ENCODE measurements around the gene MGAT1.

- no peak for TF ChIP-seq JUNB (IDR thresholded peaks at IDR 0.05; ENCODE audit: unreplicated experiment)
- no peak for TF ChIP-seq CTCF (conservative IDR thresholded peaks at IDR 0.05; ENCODE audit: low read depth in 2 of 2)
- no peak for TF ChIP-seq REST (IDR thresholded peaks at IDR 0.05; ENCODE audit: unreplicated experiment)
- TF ChIP-seq POLR2AphosphoS5 (IDR thresholded peaks at IDR 0.05; ENCODE audit: low read depth) = no peak
- no peak for TF ChIP-seq EZH2 (IDR thresholded peaks at IDR 0.05; ENCODE audit: low read depth, unreplicated experiment)
- no peak for TF ChIP-seq NANOG (IDR thresholded peaks at IDR 0.05; ENCODE audit: borderline replicate concordance)
- TF ChIP-seq EZH2phosphoT487 (IDR thresholded peaks at IDR 0.05; ENCODE audit: unreplicated experiment) = no peak
Measured at GRCh38 chr5:180808461-180809000, 5.9 kb upstream of the MGAT1 start.
